OCI-LY1 (cell line): ENCODE measurements around the gene GALNTL6.

Source experiments
- H2AFZ ChIP-seq: fragments of 200-600 bp; sonication (generic), shearing (Covaris generic); 2 replicates; pipeline ENCODE4 v1.6.0; 2014; ENCODE audit warnings: antibody characterized with exemption, mild to moderate bottlenecking, low read length
- H3F3A ChIP-seq: fragments of 200-600 bp; sonication (generic), shearing (Covaris generic); 2 replicates; pipeline ENCODE4 v1.6.0; 2014; ENCODE audit warnings: mild to moderate bottlenecking, antibody characterized with exemption, low read length, moderate library complexity; ENCODE audit not compliant: insufficient read depth
- H3K27ac ChIP-seq: fragments of 200-600 bp; sonication (generic); 2 replicates; pipeline ENCODE4 v1.5.1; 2014; ENCODE audit warnings: low read length, mixed run types, mild to moderate bottlenecking, low read depth; ENCODE audit not compliant: poor library complexity, severe bottlenecking
- H3K27me3 ChIP-seq: fragments of 200-600 bp; sonication (generic); 2 replicates; pipeline ENCODE4 v1.6.0; 2014; ENCODE audit warnings: antibody characterized with exemption, mild to moderate bottlenecking, low read length, moderate library complexity; ENCODE audit not compliant: insufficient read depth
- H3K36me3 ChIP-seq: fragments of 200-600 bp; sonication (generic); 2 replicates; pipeline ENCODE4 v1.6.1; 2014; ENCODE audit warnings: mild to moderate bottlenecking, antibody characterized with exemption, low read length, moderate library complexity, mixed read lengths; ENCODE audit not compliant: insufficient read depth
- H3K4me1 ChIP-seq: fragments of 200-600 bp; sonication (generic); 2 replicates; pipeline ENCODE4 v1.5.1; 2014; ENCODE audit warnings: mild to moderate bottlenecking, low read length, moderate library complexity; ENCODE audit not compliant: insufficient read depth, severe bottlenecking
- H3K4me2 ChIP-seq: fragments of 200-600 bp; sonication (generic), shearing (Covaris generic); 2 replicates; pipeline ENCODE4 v1.6.1; 2014; ENCODE audit warnings: low read length
- H3K4me3 ChIP-seq: fragments of 200-600 bp; sonication (generic); 2 replicates; pipeline ENCODE4 v1.5.1; 2014; ENCODE audit warnings: low read length, low read depth, mild to moderate bottlenecking, mixed read lengths; ENCODE audit not compliant: poor library complexity, severe bottlenecking
- H3K79me2 ChIP-seq: fragments of 200-600 bp; shearing (Covaris generic); 2 replicates; pipeline ENCODE4 v1.6.1; 2016; ENCODE audit warnings: mixed run types, low read length, mixed read lengths; ENCODE audit not compliant: insufficient read depth
- H3K9ac ChIP-seq: fragments of 200-600 bp; sonication (generic), shearing (Covaris generic); 2 replicates; pipeline ENCODE4 v1.6.1; 2014; ENCODE audit warnings: mild to moderate bottlenecking, low read length, mixed read lengths
- H3K9me2 ChIP-seq: fragments of 200-600 bp; sonication (generic), shearing (Covaris generic); 2 replicates; pipeline ENCODE4 v1.6.1; 2014; ENCODE audit warnings: low read depth, mild to moderate bottlenecking, low read length, mixed read lengths
- H3K9me3 ChIP-seq: fragments of 200-600 bp; shearing (Covaris generic); 2 replicates; pipeline ENCODE4 v1.6.1; 2014; ENCODE audit warnings: low read length, mixed read lengths
- H4K20me1 ChIP-seq: fragments of 200-600 bp; sonication (generic), shearing (Covaris generic); 2 replicates; pipeline ENCODE4 v1.6.0; 2016; ENCODE audit warnings: mild to moderate bottlenecking, low read length; ENCODE audit not compliant: insufficient read depth
- EZH2 ChIP-seq: fragments of 200-600 bp; sonication (generic), shearing (Covaris generic); IDR thresholded peaks from 2 replicates; pipeline ENCODE4 v1.8.0; 2017; ENCODE audit warnings: borderline replicate concordance, mixed run types, mild to moderate bottlenecking, antibody characterized with exemption, low read length, moderate library complexity, mixed read lengths
- TF ChIP-seq, protein P1 (sequence below): fragments of 200-600 bp; sonication (generic), shearing (Covaris generic); IDR thresholded peaks from 2 replicates; pipeline ENCODE4 v1.5.1; 2017; ENCODE audit warnings: mild to moderate bottlenecking, antibody characterized with exemption, low read length, moderate library complexity, mixed read lengths

Gene GALNTL6

DNA sequence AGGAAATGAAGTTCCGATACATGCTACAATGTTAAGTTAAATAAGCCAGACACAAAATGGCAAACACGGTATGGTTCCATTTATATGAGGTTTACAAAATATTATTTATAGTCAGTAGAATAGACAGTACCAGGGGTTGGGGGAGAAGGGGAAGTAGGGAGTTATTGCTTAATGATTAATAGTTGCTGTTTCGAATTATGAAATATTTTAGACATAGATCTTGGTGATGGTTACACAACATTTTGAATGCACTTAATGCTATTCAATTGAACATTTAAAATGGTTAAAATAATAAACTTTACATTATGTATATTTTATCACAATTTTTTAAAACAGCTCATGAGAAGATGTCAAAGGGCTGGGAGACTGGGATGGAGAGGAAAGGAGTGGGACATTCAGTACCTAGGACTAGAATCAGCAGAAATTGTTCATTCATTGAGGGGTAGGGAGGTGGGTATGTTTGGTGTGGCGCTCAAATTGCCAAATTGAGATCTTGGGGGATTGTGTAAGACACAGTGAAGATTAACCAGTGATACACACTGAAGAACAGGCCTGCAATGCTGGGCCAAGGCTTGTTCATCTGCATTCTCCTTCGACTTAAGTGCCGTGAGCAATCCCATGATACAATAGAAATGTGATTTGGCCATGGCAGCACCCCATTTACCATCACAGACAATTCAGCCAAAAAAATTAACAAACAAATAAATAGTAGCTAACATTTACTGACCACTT, 1189.8 kb downstream of the GALNTL6 start:
- no peaks in the 10 kb centered on the region for H3K9me3 ChIP-seq
- no peaks in the 10 kb centered on the region for H4K20me1 ChIP-seq
- H3K79me2 ChIP-seq, result no peaks in the 10 kb centered on the region
- no peaks in the 10 kb centered on the region for H3F3A ChIP-seq
- H3K36me3 ChIP-seq, result no peaks in the 10 kb centered on the region
- no peak overlapping the region for H2AFZ ChIP-seq
- no peaks in the 10 kb centered on the region for H3K27me3 ChIP-seq
- TF ChIP-seq EZH2, result no peak
- TF ChIP-seq, protein P1, sequence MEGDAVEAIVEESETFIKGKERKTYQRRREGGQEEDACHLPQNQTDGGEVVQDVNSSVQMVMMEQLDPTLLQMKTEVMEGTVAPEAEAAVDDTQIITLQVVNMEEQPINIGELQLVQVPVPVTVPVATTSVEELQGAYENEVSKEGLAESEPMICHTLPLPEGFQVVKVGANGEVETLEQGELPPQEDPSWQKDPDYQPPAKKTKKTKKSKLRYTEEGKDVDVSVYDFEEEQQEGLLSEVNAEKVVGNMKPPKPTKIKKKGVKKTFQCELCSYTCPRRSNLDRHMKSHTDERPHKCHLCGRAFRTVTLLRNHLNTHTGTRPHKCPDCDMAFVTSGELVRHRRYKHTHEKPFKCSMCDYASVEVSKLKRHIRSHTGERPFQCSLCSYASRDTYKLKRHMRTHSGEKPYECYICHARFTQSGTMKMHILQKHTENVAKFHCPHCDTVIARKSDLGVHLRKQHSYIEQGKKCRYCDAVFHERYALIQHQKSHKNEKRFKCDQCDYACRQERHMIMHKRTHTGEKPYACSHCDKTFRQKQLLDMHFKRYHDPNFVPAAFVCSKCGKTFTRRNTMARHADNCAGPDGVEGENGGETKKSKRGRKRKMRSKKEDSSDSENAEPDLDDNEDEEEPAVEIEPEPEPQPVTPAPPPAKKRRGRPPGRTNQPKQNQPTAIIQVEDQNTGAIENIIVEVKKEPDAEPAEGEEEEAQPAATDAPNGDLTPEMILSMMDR, result no peak
- H3K4me1 ChIP-seq, result no peaks in the 10 kb centered on the region
- H3K27ac ChIP-seq, result no peak overlapping the region
- no peaks in the 10 kb centered on the region for H3K9me2 ChIP-seq
- H3K4me2 ChIP-seq, result no peak overlapping the region
- no peak overlapping the region for H3K4me3 ChIP-seq
- no peak overlapping the region for H3K9ac ChIP-seq

DNA sequence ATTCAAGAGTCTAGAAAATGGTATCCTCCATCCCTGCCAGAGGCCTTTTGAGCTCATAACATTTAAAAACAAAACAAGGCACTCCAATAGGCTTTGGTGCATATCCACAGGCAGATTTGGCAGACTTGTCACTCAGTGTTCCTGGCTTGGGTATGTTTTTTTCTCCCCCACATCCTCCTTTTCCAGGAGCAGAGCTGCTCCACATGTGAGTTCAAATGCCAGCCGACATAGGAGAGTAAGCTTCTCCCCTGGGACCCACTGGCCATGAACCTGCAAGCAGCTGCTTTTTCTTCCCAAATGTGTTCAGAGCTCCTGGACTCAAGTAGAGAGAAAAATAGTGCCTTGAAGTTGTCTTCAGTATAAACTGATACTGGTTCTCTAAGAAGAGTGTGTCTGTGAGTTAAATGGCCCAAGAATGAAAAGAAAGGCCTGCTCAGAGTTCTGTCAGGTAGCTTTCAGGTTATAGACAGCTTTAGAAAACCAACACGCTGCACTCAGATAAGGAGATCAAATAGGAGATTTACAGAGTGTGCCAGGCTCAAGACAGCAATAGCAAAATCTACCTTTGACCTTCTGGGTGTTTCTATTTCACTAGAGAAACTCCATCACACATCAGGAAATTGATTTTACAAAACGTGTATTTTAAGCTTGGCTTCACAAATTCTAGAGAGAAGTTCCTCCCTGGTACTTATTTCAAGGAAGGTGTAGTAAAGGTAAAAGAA, 1192.9 kb downstream of the GALNTL6 start:
- no peaks in the 10 kb centered on the region for H3K9me2 ChIP-seq
- H4K20me1 ChIP-seq, result no peaks in the 10 kb centered on the region
- H2AFZ ChIP-seq, result no peak overlapping the region
- TF ChIP-seq EZH2, result no peak
- TF ChIP-seq, protein P1, result no peak
- H3K9me3 ChIP-seq, result no peaks in the 10 kb centered on the region
- H3K4me1 ChIP-seq, result no peaks in the 10 kb centered on the region
- H3K4me3 ChIP-seq, result no peak overlapping the region
- no peaks in the 10 kb centered on the region for H3K27me3 ChIP-seq
- no peak overlapping the region for H3K9ac ChIP-seq
- no peaks in the 10 kb centered on the region for H3F3A ChIP-seq
- H3K27ac ChIP-seq, result no peak overlapping the region
- H3K79me2 ChIP-seq, result no peaks in the 10 kb centered on the region
- no peaks in the 10 kb centered on the region for H3K36me3 ChIP-seq
- H3K4me2 ChIP-seq, result no peak overlapping the region

DNA sequence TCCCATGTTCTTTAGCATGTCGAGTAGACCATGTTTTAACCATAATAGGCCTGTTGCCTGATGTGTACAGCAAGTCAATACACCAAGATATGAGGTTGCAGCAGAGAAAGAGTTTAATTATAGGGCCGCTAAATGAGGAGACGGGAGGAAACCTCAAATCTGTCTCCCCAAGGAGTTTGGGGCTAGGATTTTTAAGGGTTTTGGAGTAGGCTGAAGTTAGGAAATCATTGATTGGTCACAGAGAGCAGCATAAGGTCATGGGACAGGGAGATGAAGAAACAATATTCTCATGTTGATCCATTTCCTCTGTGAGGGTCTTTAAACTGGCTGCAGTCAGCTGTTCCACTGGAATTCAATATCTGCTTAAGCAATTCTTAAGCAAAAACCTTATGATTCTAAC, 1195.2 kb downstream of the GALNTL6 start:
- H3K9me3 ChIP-seq, result no peaks in the 10 kb centered on the region
- H3K4me3 ChIP-seq, result no peak overlapping the region
- no peak overlapping the region for H3K27ac ChIP-seq
- TF ChIP-seq, protein P1, result no peak
- TF ChIP-seq EZH2, result no peak
- no peak overlapping the region for H2AFZ ChIP-seq
- no peaks in the 10 kb centered on the region for H3K79me2 ChIP-seq
- no peaks in the 10 kb centered on the region for H3K9me2 ChIP-seq
- H3K4me1 ChIP-seq, result no peaks in the 10 kb centered on the region
- H3F3A ChIP-seq, result no peaks in the 10 kb centered on the region
- H3K9ac ChIP-seq, result no peak overlapping the region
- no peaks in the 10 kb centered on the region for H3K36me3 ChIP-seq
- H3K27me3 ChIP-seq, result no peaks in the 10 kb centered on the region
- H4K20me1 ChIP-seq, result no peaks in the 10 kb centered on the region
- no peak overlapping the region for H3K4me2 ChIP-seq
